ENCODE data around the gene SETD4. TPM values are rescaled to one million over a fixed set of nuclear protein-coding genes. Genes with fewer than 3 reads are reported as not detected.
A peak's percentile ranks its signal among the peaks of the same experiment; 100 is the strongest.
"Not testable (repeated sequence)": the region's sequence is repeated elsewhere in the genome, so short reads cannot be mapped to it uniquely, and the experiment has no call there.

SETD4 gene
- total and polyA plus RNA-seq, 2 donors, result 13.5 to 33.9 TPM

- DNase-seq (ENCODE audit: extremely low spot score), result no peak
- Histone ChIP-seq H3K27ac (ENCODE audit: low read depth) (no peak overlapping the region), H3K36me3 (ENCODE audit: insufficient read depth) (no peaks in the 10 kb centered on the region), H3K4me3 (ENCODE audit: low read depth, low read length) (no peak overlapping the region), H3K4me1 (ENCODE audit: insufficient read depth) (no peaks in the 10 kb centered on the region)
Observed at GRCh38 chr21:36092681-36093080, 32.4 kb upstream of the SETD4 start.

- Histone ChIP-seq H3K36me3 (ENCODE audit: insufficient read depth) (no peaks in the 10 kb centered on the region), H3K27ac (ENCODE audit: low read depth) (no peak overlapping the region), H3K4me1 (ENCODE audit: insufficient read depth) (no peaks in the 10 kb centered on the region), H3K4me3 (ENCODE audit: low read depth, low read length) (no peak overlapping the region)
- WGBS, result 88% methylated on average over 3 of the region's 3 CpGs
- no peak for DNase-seq (ENCODE audit: extremely low spot score)
Observed at GRCh38 chr21:36089946-36090345, 29.6 kb upstream of the SETD4 start.

GRCh38 chr21:36087362-36088138 lies 27.2 kb upstream of the SETD4 start:
- no peak overlapping the region for H3K27ac ChIP-seq (ENCODE audit: low read depth)
- no peak overlapping the region for H3K4me3 ChIP-seq (ENCODE audit: low read depth, low read length)
- DNase-seq (ENCODE audit: extremely low spot score), result no peak
- no peaks in the 10 kb centered on the region for H3K4me1 ChIP-seq (ENCODE audit: insufficient read depth)
- no peaks in the 10 kb centered on the region for H3K36me3 ChIP-seq (ENCODE audit: insufficient read depth)
- WGBS, result 69% methylated on average over 6 of the region's 6 CpGs

GRCh38 chr21:36082237-36082664 lies 21.9 kb upstream of the SETD4 start:
- Histone ChIP-seq H3K27ac (ENCODE audit: low read depth) (no peak overlapping the region), H3K4me1 (ENCODE audit: insufficient read depth) (no peaks in the 10 kb centered on the region)

GRCh38 chr21:36080386-36080785 lies 20.1 kb upstream of the SETD4 start:
- no peak for DNase-seq (ENCODE audit: extremely low spot score)

More at GRCh38 chr21:36082237-36082664, 21.9 kb upstream of the SETD4 start:
- Histone ChIP-seq H3K36me3 (ENCODE audit: insufficient read depth) (no peaks in the 10 kb centered on the region), H3K4me3 (ENCODE audit: low read depth, low read length) (no peak overlapping the region)
- 72% methylated on average over 3 of the region's 3 CpGs for WGBS
- no peak for DNase-seq (ENCODE audit: extremely low spot score)

GRCh38 chr21:36079671-36080070 lies 19.3 kb upstream of the SETD4 start:
- Histone ChIP-seq H3K36me3 (ENCODE audit: insufficient read depth) (no peaks in the 10 kb centered on the region), H3K4me1 (ENCODE audit: insufficient read depth) (no peaks in the 10 kb centered on the region), H3K27ac (ENCODE audit: low read depth) (no peak overlapping the region), H3K4me3 (ENCODE audit: low read depth, low read length) (no peak overlapping the region)
- DNase-seq (ENCODE audit: extremely low spot score), result no peak
- 77% methylated on average over 8 of the region's 8 CpGs for WGBS

More at GRCh38 chr21:36080386-36080785, 20.1 kb upstream of the SETD4 start:
- H3K27ac ChIP-seq (ENCODE audit: low read depth), result no peak overlapping the region
- WGBS, result 93% methylated on average over 1 of the region's 1 CpG
- no peaks in the 10 kb centered on the region for H3K4me1 ChIP-seq (ENCODE audit: insufficient read depth)
- no peaks in the 10 kb centered on the region for H3K36me3 ChIP-seq (ENCODE audit: insufficient read depth)
- H3K4me3 ChIP-seq (ENCODE audit: low read depth, low read length), result no peak overlapping the region

- no peak for DNase-seq (ENCODE audit: extremely low spot score)
- Histone ChIP-seq H3K4me1 (ENCODE audit: insufficient read depth) (no peaks in the 10 kb centered on the region), H3K4me3 (ENCODE audit: low read depth, low read length) (no peak overlapping the region), H3K36me3 (ENCODE audit: insufficient read depth) (no peaks in the 10 kb centered on the region), H3K27ac (ENCODE audit: low read depth) (no peak overlapping the region)
- 77% methylated on average over 14 of the region's 14 CpGs for WGBS
Observed at GRCh38 chr21:36079010-36079649, 18.8 kb upstream of the SETD4 start.

- H3K36me3 ChIP-seq (ENCODE audit: insufficient read depth), result no peaks in the 10 kb centered on the region
- DNase-seq (ENCODE audit: extremely low spot score), result no peak
- H3K4me3 ChIP-seq (ENCODE audit: low read depth, low read length), result no peak overlapping the region
- H3K27ac ChIP-seq (ENCODE audit: low read depth), result no peak overlapping the region
- 72% methylated on average over 9 of the region's 9 CpGs for WGBS
- H3K4me1 ChIP-seq (ENCODE audit: insufficient read depth), result no peaks in the 10 kb centered on the region
Observed at GRCh38 chr21:36077758-36078157, 17.4 kb upstream of the SETD4 start.

GRCh38 chr21:36076878-36077655 lies 16.7 kb upstream of the SETD4 start:
- WGBS, result 76% methylated on average over 7 of the region's 7 CpGs
- Histone ChIP-seq H3K27ac (ENCODE audit: low read depth) (no peak overlapping the region), H3K4me3 (ENCODE audit: low read depth, low read length) (no peak overlapping the region), H3K36me3 (ENCODE audit: insufficient read depth) (no peaks in the 10 kb centered on the region), H3K4me1 (ENCODE audit: insufficient read depth) (no peaks in the 10 kb centered on the region)
- DNase-seq (ENCODE audit: extremely low spot score), result no peak

- Histone ChIP-seq H3K4me1 (ENCODE audit: insufficient read depth) (no peaks in the 10 kb centered on the region), H3K27ac (ENCODE audit: low read depth) (no peak overlapping the region), H3K4me3 (ENCODE audit: low read depth, low read length) (no peak overlapping the region), H3K36me3 (ENCODE audit: insufficient read depth) (no peaks in the 10 kb centered on the region)
- WGBS, result 86% methylated on average over 5 of the region's 5 CpGs
- no peak for DNase-seq (ENCODE audit: extremely low spot score)
Observed at GRCh38 chr21:36075953-36076352, 15.6 kb upstream of the SETD4 start.

- peak; percentile 15 for DNase-seq (ENCODE audit: extremely low spot score)
- Histone ChIP-seq H3K27ac (ENCODE audit: low read depth) (no peak overlapping the region), H3K36me3 (ENCODE audit: insufficient read depth) (no peaks in the 10 kb centered on the region), H3K4me1 (ENCODE audit: insufficient read depth) (no peaks in the 10 kb centered on the region), H3K4me3 (ENCODE audit: low read depth, low read length) (no peak overlapping the region)
- WGBS, result 65% methylated on average over 3 of the region's 3 CpGs
Observed at GRCh38 chr21:36075171-36075570, 14.8 kb upstream of the SETD4 start.

GRCh38 chr21:36073911-36074310 lies 13.6 kb upstream of the SETD4 start:
- WGBS, result 92% methylated on average over 5 of the region's 5 CpGs
- not testable (repeated sequence) for H3K4me3 ChIP-seq (ENCODE audit: low read depth, low read length); DNase-seq (ENCODE audit: extremely low spot score); H3K27ac ChIP-seq (ENCODE audit: low read depth); H3K4me1 ChIP-seq (ENCODE audit: insufficient read depth); H3K36me3 ChIP-seq (ENCODE audit: insufficient read depth)

GRCh38 chr21:36073181-36073580 lies 12.9 kb upstream of the SETD4 start:
- Histone ChIP-seq H3K4me3 (ENCODE audit: low read depth, low read length) (no peak overlapping the region), H3K36me3 (ENCODE audit: insufficient read depth) (no peaks in the 10 kb centered on the region), H3K27ac (ENCODE audit: low read depth) (no peak overlapping the region), H3K4me1 (ENCODE audit: insufficient read depth) (no peaks in the 10 kb centered on the region)
- WGBS, result 46% methylated on average over 3 of the region's 3 CpGs
- DNase-seq (ENCODE audit: extremely low spot score), result no peak
